Thoracic aorta (tissue), 2 donors: ENCODE results near the gene OR51V1. TPM values are rescaled to one million over a fixed set of nuclear protein-coding genes. Genes with fewer than 3 reads are reported as not detected.

Experiments used
- ATAC-seq: fragments of 150-250 bp; one replicate; pipeline ENCODE4 v1.8.0; 2017; ENCODE audit warnings: low read depth; ENCODE audit not compliant: insufficient number of reproducible peaks, low FRiP score
- DNase-seq: peaks from one replicate; pipeline ENCODE4 v3.0.0-alpha.2; 2020; ENCODE audit warnings: low spot score
- H3K27ac ChIP-seq, 2 donors: fragments of 200-600 bp; sonication (generic); 1 replicate in 1 of 2; 2 replicates in 1 of 2; pipeline ENCODE4 v1.5.1; 2016; ENCODE audit warnings: mild to moderate bottlenecking in 2 of 2, moderate library complexity in 2 of 2
- H3K27me3 ChIP-seq: fragments of 200-600 bp; sonication (generic); replicated peaks from 2 replicates; pipeline ENCODE4 v1.6.0; 2016; ENCODE audit warnings: mild to moderate bottlenecking; ENCODE audit not compliant: insufficient read depth
- H3K36me3 ChIP-seq: fragments of 200-600 bp; sonication (generic); one replicate; pipeline ENCODE4 v1.5.1; 2016
- H3K4me1 ChIP-seq, 2 donors: fragments of 200-600 bp; sonication (generic); 1 replicate in 1 of 2; 2 replicates in 1 of 2; pipeline versions ENCODE4 v1.5.1 to v1.6.0; 2016; ENCODE audit warnings: low read depth in 2 of 2, mild to moderate bottlenecking in 1 of 2; ENCODE audit not compliant: control insufficient read depth in 1 of 2
- H3K4me3 ChIP-seq: fragments of 200-600 bp; sonication (generic); 2 replicates; pipeline ENCODE4 v1.5.1; 2016; ENCODE audit warnings: mild to moderate bottlenecking
- H3K9me3 ChIP-seq: fragments of 200-600 bp; sonication (generic); 2 replicates; pipeline ENCODE4 v1.5.1; 2016
- total RNA-seq, 2 donors: library from RNA; depleted of rRNA; stranded (reverse); fragments of >200 nt; gene quantifications; one replicate each; pipeline versions ENCODE4 v1.1.0 to v1.2.3, GENCODE V29; 2016
- TF ChIP-seq, protein P1 (sequence below): fragments of 200-600 bp; sonication (generic); IDR thresholded peaks from one replicate; pipeline ENCODE4 v1.5.1; 2019; ENCODE audit warnings: antibody characterized with exemption

OR51V1 gene
- total RNA-seq, 2 donors from 2014 or later = not detected

DNA sequence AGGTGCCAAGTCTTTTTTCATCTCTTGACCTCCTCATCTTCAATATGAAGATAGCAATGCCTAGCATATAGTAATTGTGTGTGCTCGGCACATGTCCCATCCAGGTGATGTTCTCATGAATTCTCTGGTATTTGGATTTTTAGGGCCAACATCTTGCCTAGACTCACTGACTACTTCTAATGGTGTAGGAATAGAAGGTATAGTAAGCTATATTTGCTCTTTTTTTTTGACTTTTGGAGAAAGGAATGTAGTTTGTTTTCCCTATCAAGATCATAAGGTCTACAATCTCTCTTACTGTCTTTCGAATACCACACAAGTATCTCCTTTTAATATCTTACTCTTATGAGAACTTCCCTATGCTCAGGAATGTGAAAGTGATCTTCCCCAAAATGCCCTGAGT, 30.6 kb upstream of the OR51V1 start:
- no peak overlapping the region for H3K4me3 ChIP-seq
- H3K27ac ChIP-seq = no peak overlapping the region
- no peak for ATAC-seq
- TF ChIP-seq, protein P1, sequence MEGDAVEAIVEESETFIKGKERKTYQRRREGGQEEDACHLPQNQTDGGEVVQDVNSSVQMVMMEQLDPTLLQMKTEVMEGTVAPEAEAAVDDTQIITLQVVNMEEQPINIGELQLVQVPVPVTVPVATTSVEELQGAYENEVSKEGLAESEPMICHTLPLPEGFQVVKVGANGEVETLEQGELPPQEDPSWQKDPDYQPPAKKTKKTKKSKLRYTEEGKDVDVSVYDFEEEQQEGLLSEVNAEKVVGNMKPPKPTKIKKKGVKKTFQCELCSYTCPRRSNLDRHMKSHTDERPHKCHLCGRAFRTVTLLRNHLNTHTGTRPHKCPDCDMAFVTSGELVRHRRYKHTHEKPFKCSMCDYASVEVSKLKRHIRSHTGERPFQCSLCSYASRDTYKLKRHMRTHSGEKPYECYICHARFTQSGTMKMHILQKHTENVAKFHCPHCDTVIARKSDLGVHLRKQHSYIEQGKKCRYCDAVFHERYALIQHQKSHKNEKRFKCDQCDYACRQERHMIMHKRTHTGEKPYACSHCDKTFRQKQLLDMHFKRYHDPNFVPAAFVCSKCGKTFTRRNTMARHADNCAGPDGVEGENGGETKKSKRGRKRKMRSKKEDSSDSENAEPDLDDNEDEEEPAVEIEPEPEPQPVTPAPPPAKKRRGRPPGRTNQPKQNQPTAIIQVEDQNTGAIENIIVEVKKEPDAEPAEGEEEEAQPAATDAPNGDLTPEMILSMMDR = no peak
- no peaks in the 10 kb centered on the region for H3K36me3 ChIP-seq
- no peaks in the 10 kb centered on the region for H3K4me1 ChIP-seq
- no peak for DNase-seq
- H3K9me3 ChIP-seq = no peaks in the 10 kb centered on the region
- H3K27me3 ChIP-seq = no peaks in the 10 kb centered on the region

DNA sequence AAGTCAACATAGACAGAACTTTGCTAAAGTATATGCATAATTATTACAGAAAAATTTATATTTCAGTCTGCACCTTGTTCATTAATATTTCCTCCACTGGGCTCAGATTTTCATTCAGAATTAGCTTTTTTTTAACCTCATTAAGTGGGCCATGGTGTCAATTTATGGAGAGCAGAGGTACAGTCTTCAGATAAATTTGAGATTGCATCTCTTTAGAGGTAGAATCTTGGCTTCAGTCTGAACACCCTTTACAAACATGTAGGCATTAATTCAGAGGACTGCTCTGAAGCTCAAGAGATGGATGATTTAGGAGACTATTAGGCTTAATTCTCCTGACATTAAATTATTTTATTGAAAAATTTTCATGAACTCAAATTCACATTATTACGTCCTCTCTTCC, 29.8 kb upstream of the OR51V1 start:
- DNase-seq (no peak), ATAC-seq (no peak)
- TF ChIP-seq, protein P1 = no peak
- H3K27me3 ChIP-seq = no peaks in the 10 kb centered on the region
- H3K27ac ChIP-seq = no peak overlapping the region
- no peaks in the 10 kb centered on the region for H3K36me3 ChIP-seq
- no peak overlapping the region for H3K4me3 ChIP-seq
- H3K4me1 ChIP-seq = no peaks in the 10 kb centered on the region
- H3K9me3 ChIP-seq = no peaks in the 10 kb centered on the region

DNA sequence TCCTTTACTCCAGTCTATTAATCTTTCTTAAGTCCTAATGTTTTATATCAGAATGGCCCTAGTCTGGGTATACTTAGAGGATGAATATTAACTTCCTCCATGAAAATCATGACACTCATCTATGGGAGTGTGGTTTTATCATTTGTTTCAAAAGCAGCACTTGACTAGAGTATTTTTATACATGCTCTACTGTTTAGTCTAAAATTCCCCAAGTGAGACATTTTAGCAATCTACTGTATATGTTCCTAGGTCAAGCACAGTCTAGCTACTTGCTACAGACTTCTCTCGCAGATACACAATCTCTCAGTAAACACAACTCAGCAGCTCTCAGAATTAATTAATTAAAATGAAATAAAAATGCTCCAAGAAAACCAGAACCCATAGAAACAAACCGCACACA, 29.3 kb upstream of the OR51V1 start:
- no peaks in the 10 kb centered on the region for H3K9me3 ChIP-seq
- no peak overlapping the region for H3K27ac ChIP-seq
- no peaks in the 10 kb centered on the region for H3K36me3 ChIP-seq
- DNase-seq (no peak), ATAC-seq (no peak)
- H3K27me3 ChIP-seq = no peaks in the 10 kb centered on the region
- H3K4me3 ChIP-seq = no peak overlapping the region
- no peaks in the 10 kb centered on the region for H3K4me1 ChIP-seq
- TF ChIP-seq, protein P1 = no peak

DNA sequence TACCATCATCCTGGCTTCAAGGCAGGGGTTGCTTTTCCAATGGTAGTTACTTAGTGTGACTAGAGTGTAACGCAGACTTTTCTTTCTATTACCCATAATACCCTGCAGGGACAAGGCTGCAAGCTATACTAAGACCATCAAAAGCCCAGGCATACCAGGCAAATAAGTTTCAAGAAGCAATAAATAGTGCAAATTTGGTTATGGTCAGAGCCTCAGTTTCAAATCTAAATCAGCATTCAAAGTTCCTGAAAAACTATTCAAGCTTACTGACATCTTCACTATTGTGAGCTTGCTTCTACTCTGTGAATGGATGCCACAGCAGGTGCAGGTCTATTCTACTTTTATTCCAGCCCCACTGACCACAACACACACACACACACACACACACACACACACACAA, 28.9 kb upstream of the OR51V1 start:
- H3K27ac ChIP-seq = no peak overlapping the region
- H3K9me3 ChIP-seq = no peaks in the 10 kb centered on the region
- TF ChIP-seq, protein P1 = no peak
- no peaks in the 10 kb centered on the region for H3K36me3 ChIP-seq
- no peak for ATAC-seq
- DNase-seq = no peak
- no peak overlapping the region for H3K4me3 ChIP-seq
- no peaks in the 10 kb centered on the region for H3K4me1 ChIP-seq
- H3K27me3 ChIP-seq = no peaks in the 10 kb centered on the region

DNA sequence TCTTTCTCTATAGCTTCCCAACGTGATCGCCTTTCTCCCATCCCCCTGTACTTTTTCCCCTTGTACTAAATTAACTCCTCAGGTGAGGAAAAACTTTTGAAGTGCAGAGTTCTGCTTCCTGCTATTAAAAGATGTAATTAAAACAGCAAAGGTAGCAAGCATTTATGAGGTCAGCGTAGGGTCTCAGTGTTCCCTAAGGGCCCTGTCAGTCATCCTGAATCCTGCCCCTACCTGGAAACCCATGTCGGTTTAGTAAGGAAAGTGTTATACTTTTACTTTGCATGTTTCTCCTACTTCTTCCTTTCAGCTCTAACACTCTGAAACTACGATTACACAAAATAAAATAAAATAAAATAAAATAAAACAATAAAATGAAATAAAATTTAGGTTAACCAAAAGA, 27.6 kb upstream of the OR51V1 start:
- H3K27ac ChIP-seq = no peak overlapping the region
- TF ChIP-seq, protein P1 = no peak
- H3K27me3 ChIP-seq = no peaks in the 10 kb centered on the region
- H3K4me1 ChIP-seq = no peaks in the 10 kb centered on the region
- H3K4me3 ChIP-seq = no peak overlapping the region
- H3K9me3 ChIP-seq = no peaks in the 10 kb centered on the region
- DNase-seq (no peak), ATAC-seq (no peak)
- no peaks in the 10 kb centered on the region for H3K36me3 ChIP-seq
